ENCODE data around the gene FCRL3.

FCRL3 gene

DNA sequence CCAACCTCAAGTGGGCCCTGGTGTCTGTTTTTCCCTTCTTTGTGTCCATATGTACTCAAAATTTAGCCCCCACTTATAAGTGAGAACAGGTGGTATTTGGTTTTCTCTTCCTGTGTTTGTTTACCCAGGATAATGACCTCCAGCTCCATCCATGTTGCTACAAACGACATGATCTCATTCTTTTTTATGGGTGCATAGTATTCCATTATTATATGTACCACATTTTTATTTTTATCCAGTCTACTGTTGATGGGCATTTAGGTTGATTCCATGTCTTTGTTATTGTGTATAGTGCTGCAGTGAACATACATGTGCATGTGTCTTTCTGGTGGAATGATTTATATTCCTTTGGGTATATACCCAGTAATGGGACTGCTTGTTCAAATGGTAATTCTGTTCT, 27.6 kb downstream of the FCRL3 start:
- DNase-seq, result no peak

DNA sequence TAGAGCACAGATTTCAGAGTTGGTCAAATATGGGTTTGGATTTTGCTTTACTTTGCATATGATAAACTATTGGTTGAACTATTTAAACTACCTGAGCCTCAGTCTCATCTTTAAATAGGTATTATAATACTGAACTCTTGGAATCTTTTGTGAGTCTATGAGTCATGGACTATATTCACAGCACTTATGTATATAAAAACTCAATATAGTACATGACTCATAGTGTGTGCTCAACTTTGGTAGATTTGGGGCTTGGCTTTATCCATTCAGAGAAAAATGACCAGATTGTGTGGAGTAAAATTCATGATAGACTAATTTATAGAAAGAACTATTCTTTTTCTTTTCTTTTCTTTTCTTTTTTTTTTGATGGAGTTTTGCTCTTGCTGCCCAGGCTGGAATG, 28.7 kb downstream of the FCRL3 start:
- no peak for DNase-seq

DNA sequence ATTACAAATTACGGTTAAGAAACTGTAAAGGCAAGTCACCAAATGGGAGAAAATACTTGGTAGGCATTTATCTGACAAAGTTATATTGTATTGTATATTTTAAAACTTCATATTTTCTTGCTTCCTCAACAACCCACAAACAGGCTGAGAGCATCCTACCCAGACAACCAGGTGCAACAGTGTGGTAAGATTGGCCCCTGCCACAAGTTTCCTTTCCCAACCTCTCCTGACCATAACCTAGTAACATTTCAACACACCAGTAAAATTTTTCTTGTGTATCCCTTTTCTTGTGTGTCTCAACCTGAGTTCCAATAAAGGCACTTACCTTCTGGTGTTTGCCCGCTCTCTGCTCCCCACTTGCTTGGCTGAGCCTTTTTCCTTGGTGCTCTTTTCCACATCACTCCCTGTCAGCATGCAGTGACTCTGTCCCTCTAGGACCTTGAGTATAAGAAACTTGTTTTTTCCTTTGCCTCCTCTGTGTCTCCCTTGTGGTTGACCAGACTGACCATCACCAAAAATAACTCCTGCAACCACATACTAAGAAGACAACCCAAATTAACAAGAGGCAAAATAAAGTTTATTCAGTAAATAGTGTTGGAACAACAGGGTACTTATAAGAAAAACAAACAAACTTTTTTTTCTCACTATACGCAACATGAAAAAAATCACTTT, 40.9 kb downstream of the FCRL3 start:
- no peak for DNase-seq

DNA sequence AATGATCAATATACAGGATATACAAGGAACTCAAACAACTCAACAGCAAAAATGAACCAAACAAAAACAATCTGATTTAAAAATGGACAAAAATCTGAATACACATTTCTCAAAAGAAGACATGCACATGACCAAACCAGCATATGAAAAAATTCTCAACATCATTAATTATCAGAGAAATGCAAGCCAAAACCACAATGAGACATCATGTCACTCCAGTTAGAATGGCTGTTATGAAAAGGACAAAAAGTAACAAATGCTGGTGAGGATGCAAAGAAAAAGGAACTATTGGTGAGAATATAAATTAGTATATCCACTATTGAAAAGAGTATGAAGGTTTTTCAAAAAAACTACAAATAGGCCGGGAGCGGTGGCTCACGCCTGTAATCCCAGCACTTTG, 42.0 kb downstream of the FCRL3 start:
- no peak for DNase-seq

DNA sequence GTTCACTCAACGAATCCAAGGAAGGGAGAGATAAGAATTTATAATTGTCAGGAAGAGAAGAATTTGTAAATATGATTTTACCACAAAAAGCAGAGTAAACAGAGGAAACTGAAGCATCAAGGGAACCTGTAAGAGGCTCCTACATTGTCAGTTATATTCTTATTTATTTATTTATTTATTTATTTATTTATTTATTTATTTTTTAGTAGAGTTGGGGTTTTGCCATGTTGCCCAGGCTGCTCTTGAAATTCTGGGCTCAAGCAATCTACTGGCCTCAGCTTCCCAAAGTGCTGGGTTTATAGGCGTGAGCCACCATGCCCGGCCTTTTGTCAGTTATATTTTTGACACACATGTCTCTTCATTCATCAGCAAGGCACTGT, 47.1 kb downstream of the FCRL3 start:
- DNase-seq, result no peak

DNA sequence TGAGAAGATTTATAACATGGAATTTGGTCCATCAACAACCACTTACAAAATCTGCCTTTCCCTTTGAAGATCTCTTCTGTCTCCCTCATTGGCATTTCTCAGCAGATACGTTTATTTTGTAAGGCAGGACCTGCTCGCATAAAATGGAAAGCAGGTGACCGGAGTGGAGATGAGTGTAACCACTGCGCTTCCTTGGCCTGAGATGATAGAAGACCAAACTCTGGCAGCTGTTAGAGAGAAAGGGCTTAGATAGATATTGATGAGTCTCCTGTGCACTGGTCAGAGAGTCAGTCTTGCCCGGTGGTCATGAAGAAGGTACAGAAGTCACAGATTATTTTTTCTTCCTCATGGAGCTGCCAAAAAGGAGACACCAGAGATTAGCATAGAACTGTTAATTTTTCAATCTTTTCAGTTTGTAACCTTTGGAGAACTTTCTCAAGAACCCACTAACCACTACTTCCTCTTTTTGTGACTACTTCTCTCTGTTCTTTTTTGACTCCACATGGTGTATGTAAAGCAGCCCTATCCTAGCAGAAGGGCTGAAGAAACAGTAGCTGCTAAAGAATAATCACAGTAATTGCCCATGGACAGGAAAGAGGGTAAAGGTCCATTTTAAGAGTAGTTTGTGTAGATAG, 47.6 kb downstream of the FCRL3 start:
- no peak for DNase-seq

DNA sequence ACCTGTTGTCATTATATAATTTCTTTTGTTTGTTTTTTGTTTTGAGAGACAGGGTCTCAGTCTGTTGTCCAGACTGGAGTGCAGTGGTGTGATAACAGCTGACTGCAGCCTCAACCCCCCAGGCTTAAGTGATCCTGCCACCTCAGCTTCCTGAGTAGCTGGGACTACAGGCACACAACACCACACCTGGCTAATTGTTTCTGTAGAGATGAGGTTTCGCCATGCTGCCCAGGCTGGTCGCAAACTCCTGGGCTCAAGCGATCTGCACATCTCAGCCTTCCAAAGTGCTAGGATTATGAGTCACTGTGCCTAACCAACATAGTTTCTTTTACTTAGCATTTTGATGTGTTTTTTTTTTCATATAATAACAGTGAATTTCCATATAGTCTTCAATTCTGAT, 52.3 kb downstream of the FCRL3 start:
- DNase-seq, result no peak

DNA sequence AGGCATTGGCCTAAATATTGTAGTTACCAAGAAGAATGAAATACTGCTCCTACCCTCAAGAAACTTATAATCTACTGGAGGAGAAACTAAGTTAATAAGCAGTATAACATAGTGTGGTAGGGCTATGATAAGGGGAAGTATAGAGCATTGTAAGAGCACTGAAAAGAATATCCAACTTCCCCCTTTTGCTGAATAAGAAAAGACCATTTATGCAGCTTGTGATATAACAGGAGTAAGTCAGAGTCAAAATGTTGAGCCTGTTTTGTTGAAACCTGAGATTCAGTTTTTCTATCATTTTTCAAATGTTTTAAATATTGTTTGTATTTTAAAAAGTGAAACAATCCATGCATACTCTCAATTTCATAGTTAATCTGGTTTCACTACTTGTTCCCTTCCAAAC, 54.4 kb downstream of the FCRL3 start:
- DNase-seq, result no peak

DNA sequence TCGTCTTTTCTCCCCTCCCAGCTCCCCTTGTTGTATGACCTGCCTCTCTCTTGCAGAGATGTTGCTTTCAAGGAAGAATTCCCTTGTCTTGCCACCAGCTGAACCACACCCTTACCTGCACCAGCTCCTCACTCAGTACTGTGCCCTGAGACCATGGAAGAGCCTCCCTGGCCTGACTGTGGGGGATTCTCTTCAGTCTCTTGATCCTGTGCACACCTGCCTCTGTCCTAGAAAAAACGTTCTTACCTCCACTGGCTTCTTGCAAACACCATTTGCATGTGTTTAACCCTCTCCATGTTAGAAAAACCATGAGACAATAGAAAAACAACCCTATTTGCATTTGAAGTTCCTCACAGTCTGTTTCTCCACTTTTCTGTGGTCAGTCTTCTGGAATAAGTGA, 59.4 kb downstream of the FCRL3 start:
- no peak for DNase-seq

DNA sequence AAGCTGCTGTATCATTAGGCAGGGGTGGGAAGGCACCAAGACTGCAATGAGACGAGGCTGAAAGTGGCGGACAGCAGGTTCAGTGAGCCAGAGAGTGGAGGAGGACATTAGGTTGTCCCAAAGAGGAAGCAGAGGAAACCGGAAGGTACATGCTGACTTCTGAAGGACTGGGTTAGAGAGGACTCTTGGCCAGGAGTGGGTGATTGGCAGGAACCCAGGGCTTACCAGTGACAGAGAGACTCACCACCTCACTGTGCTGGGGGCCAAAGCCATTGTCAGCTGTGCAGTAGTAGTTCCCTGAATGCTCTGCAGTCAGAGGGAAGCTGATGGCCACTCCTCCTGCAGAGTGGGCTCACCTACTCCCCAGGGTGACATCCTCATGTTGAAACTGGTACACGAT, 60.8 kb downstream of the FCRL3 start:
- no peak for DNase-seq

DNA sequence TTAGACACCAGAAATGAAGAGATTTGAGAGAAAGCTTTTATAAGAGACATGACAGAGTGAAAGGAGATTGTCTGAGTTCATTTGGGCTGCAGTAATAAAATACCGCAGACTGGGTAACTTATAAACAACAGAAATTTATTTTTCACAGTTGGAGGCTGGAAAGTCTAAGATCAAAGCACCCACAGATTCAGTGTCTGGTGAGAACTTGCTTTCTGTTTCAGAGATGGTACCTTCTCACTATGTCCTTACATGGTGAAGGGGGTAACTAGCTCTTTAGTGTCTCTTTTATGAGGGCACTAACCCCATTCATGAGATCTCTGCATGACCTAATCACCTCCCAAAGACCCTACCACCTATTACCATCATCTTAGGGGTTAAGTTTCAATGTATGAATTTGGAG, 71.8 kb downstream of the FCRL3 start:
- DNase-seq, result no peak
